KMS-11 (cell line): ENCODE measurements around the gene ZBTB11.

ENCODE experiments used
- H2AFZ ChIP-seq: fragments of 200-600 bp; sonication (generic); 2 replicates; pipeline ENCODE4 v1.6.1; 2016; ENCODE audit warnings: antibody characterized with exemption, mixed run types, low read depth
- H3K27ac ChIP-seq: fragments of 200-600 bp; sonication (generic); 2 replicates; pipeline ENCODE4 v1.6.1; 2016; ENCODE audit warnings: mild to moderate bottlenecking, mixed run types
- H3K27me3 ChIP-seq: fragments of 200-600 bp; sonication (generic); 2 replicates; pipeline ENCODE4 v1.6.1; 2017; ENCODE audit warnings: mild to moderate bottlenecking, low read depth, mixed run types, moderate library complexity; ENCODE audit not compliant: insufficient read depth
- H3K36me3 ChIP-seq: fragments of 200-600 bp; sonication (generic); 2 replicates; pipeline ENCODE4 v1.6.1; 2017; ENCODE audit warnings: mild to moderate bottlenecking, mixed run types; ENCODE audit not compliant: insufficient read depth
- H3K4me1 ChIP-seq: fragments of 200-600 bp; sonication (generic); 2 replicates; pipeline ENCODE4 v1.6.1; 2016; ENCODE audit warnings: mild to moderate bottlenecking, low read depth, mixed run types; ENCODE audit not compliant: poor library complexity, severe bottlenecking
- H3K4me2 ChIP-seq: fragments of 200-600 bp; sonication (generic); 2 replicates; pipeline ENCODE4 v1.7.0; 2016; ENCODE audit warnings: mild to moderate bottlenecking, mixed run types
- H3K4me3 ChIP-seq: fragments of 200-600 bp; sonication (generic); IDR thresholded peaks from 2 replicates; pipeline ENCODE4 v1.6.1; 2017; ENCODE audit warnings: low read depth, low read length, mixed read lengths; ENCODE audit not compliant: insufficient read depth
- H3K79me2 ChIP-seq: fragments of 200-600 bp; sonication (generic); 2 replicates; pipeline ENCODE4 v1.6.1; 2016; ENCODE audit warnings: low read depth, mixed run types; ENCODE audit not compliant: insufficient read depth
- H3K9ac ChIP-seq: fragments of 200-600 bp; sonication (generic); 2 replicates; pipeline ENCODE4 v1.6.1; 2016; ENCODE audit warnings: mild to moderate bottlenecking, mixed run types
- H4K20me1 ChIP-seq: fragments of 200-600 bp; sonication (generic); 2 replicates; pipeline ENCODE4 v1.6.1; 2016; ENCODE audit warnings: mild to moderate bottlenecking, mixed run types; ENCODE audit not compliant: insufficient read depth
- CTCF ChIP-seq: fragments of 200-600 bp; sonication (generic); conservative IDR thresholded peaks from 2 replicates; pipeline ENCODE4 v1.6.1; 2017; ENCODE audit warnings: low read depth, mild to moderate bottlenecking, antibody characterized with exemption, low read length, moderate library complexity, mixed read lengths

ZBTB11 gene

GRCh38 chr3:101673953-101674352 is 3.0 kb downstream of the ZBTB11 start:
- TF ChIP-seq CTCF = no peak
- Histone ChIP-seq H3K4me2 (no peak overlapping the region), H3K27ac (no peak overlapping the region), H3K4me1 (peaks cover 15% of the 10 kb centered on the region), H3K9ac (no peak overlapping the region), H4K20me1 (no peaks in the 10 kb centered on the region), H3K36me3 (no peaks in the 10 kb centered on the region), H3K4me3 (no peak overlapping the region), H3K79me2 (peaks cover 39% of the 10 kb centered on the region), H2AFZ (no peak overlapping the region), H3K27me3 (no peaks in the 10 kb centered on the region)

- H3K79me2 ChIP-seq = peaks cover 31% of the 10 kb centered on the region
- no peaks in the 10 kb centered on the region for H3K36me3 ChIP-seq
- no peaks in the 10 kb centered on the region for H3K27me3 ChIP-seq
- H3K4me2 ChIP-seq = no peak overlapping the region
- H3K4me3 ChIP-seq = no peak overlapping the region
- no peak overlapping the region for H3K27ac ChIP-seq
- H2AFZ ChIP-seq = no peak overlapping the region
- H4K20me1 ChIP-seq = no peaks in the 10 kb centered on the region
- TF ChIP-seq CTCF = no peak
- peaks cover 15% of the 10 kb centered on the region for H3K4me1 ChIP-seq
- H3K9ac ChIP-seq = no peak overlapping the region
Observed at GRCh38 chr3:101671014-101671413, 5.9 kb downstream of the ZBTB11 start.

- no peak overlapping the region for H2AFZ ChIP-seq
- no peak overlapping the region for H3K27ac ChIP-seq
- peaks cover 2% of the 10 kb centered on the region; the same call in 1 of the 2 replicates for H3K79me2 ChIP-seq
- no peaks in the 10 kb centered on the region for H4K20me1 ChIP-seq
- no peak for TF ChIP-seq CTCF
- no peaks in the 10 kb centered on the region for H3K36me3 ChIP-seq
- no peak overlapping the region for H3K4me2 ChIP-seq
- no peaks in the 10 kb centered on the region for H3K27me3 ChIP-seq
- no peak overlapping the region for H3K9ac ChIP-seq
- no peaks in the 10 kb centered on the region for H3K4me1 ChIP-seq
- no peak overlapping the region for H3K4me3 ChIP-seq
Observed at GRCh38 chr3:101667844-101668243, 9.1 kb downstream of the ZBTB11 start.

GRCh38 chr3:101667331-101667730 is 9.6 kb downstream of the ZBTB11 start:
- Histone ChIP-seq H3K36me3 (no peaks in the 10 kb centered on the region), H3K9ac (no peak overlapping the region), H3K4me3 (no peak overlapping the region), H3K27me3 (no peaks in the 10 kb centered on the region), H3K27ac (no peak overlapping the region), H4K20me1 (no peaks in the 10 kb centered on the region), H3K4me1 (no peaks in the 10 kb centered on the region), H3K4me2 (no peak overlapping the region), H3K79me2 (no peaks in the 10 kb centered on the region; the same call in 1 of the 2 replicates), H2AFZ (no peak overlapping the region)
- TF ChIP-seq CTCF = no peak
